Stimulated activated CD4-positive, alpha-beta T cell treated with anti-CD3 and anti-CD28 coated beads, Interleukin-12 subunit alpha, Interleukin-12 subunit beta, amount 100 ng/mL, for 48 hours (primary cell): ENCODE measurements around the gene SCN5A.

Source experiments
- DNase-seq, 3 donors: peaks; one replicate each; pipeline ENCODE4 v3.0.0-alpha.2; 2020; ENCODE audit warnings: low read depth in 2 of 3, low spot score in 1 of 3

SCN5A gene

DNA sequence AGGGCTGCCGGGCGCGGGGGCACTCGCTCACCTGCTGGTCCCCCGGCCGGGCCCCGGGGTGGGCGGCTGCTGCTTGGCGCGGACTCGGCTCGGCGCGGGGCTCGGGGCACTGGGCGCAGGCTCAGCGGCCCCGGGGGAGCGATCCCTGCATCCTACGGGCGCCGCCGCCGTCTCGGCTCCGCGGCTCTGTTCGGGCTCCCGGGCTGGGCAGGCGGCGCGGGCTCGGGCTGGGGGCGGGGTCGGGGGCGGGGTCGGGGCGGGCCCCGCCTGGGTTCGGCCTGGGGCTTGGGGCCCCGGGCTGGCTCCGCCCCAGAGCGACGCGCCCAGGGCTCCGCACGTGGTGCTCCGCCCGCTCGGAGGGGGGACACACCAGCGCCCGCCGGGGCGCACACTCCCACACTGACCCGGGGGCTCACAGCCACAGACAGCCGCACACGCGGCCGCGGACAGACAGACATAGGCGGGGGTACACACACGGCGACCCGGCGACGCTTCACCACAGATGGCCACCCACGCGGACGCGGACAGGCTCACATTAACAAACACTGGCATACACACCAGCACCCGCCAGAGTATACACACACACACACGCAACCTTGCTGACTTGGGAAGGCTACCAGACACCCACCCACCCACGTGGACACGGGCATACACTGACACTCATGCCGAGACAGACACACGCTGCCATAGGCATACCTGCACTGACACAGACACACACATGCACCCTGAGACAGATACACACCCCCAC, at the start of gene SCN5A:
SCN5A (minus strand) TSS at position 188 of the 748 bp plus-strand sequence. CDS start 16,380 bp downstream, outside the sequence.
- DNase-seq, result peak; percentile 22 to 40 (median 26)

DNA sequence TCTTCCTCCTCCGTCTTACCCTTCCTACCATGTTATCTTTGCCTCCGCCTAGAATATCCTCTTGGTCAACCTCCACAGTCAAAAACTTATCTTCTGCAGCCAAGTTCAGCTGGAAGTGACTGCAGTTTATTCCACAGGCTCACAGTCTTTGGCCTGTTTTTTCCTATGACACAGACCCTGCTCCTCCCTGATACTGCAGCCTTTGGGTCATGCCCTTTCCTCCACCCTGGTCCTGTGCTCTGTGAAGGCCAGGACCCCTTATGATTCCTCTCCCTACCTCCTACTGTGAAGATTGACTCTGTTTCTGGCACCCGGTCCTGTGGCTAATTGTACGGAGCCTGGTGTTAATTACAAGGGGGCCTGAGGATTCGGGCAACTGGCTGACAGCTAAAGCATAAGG, 49.3 kb upstream of the SCN5A start:
- no peak for DNase-seq

- no peak for DNase-seq
Observed at GRCh38 chr3:38698061-38698460, 48.6 kb upstream of the SCN5A start.

DNA sequence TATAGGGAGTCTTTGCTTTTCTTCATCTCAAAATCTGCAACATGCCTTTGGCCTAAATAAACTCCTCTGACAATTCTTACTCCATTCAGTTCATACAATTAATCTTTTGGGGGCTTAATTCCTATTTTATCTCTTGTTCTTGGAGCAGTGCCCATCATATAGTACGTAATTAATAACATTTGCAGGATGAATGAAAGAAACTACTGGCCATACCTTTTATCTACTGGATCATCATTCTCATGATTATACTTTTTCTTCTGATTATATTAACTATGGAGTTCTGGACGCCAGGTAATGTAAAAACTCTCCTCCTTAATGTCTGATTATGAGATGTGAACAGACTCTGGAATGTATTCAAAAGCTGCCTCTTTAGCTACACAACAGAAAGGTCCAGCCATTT, 46.5 kb upstream of the SCN5A start:
- no peak for DNase-seq

DNA sequence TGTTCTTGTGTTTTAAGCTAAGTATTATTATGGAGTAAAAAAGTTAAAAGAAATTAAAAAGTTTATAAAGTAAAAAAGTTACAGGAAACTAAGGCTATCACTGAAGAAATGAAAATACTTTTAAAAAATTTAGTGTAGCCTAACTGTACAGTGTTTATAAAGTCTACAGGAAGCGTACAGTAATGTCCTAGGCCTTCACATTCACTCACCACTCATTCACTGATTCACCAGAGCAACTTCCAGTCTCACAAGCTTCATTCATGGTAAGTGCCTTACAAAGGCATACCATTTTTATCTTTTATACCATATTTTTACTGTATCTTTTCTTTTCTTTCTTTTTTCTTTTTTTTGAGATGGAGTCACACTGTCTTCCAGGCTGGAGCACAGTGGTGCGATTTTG, 40.7 kb upstream of the SCN5A start:
- no peak for DNase-seq

GRCh38 chr3:38689774-38690173, 40.3 kb upstream of the SCN5A start:
- no peak for DNase-seq

DNA sequence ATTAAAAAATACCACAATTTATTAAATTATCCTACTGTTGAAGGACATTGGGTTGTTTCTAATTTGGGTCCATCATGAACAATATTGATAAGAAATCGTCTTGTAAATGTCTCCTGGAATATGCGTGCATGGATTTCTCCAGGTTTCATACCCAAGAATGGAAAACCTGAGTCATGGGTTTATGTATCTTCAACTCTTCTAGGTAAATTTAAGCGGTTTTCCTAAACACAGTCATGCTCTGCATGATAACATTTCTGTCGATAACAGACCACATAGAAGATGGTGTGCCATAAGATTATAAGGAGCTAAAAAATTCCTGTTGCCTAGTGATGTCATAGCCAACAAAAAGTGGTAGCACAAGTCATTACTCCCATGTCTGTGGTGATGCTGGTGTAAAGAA, 39.9 kb upstream of the SCN5A start:
- no peak for DNase-seq

- no peak for DNase-seq
Observed at GRCh38 chr3:38687321-38687720, 37.8 kb upstream of the SCN5A start.

DNA sequence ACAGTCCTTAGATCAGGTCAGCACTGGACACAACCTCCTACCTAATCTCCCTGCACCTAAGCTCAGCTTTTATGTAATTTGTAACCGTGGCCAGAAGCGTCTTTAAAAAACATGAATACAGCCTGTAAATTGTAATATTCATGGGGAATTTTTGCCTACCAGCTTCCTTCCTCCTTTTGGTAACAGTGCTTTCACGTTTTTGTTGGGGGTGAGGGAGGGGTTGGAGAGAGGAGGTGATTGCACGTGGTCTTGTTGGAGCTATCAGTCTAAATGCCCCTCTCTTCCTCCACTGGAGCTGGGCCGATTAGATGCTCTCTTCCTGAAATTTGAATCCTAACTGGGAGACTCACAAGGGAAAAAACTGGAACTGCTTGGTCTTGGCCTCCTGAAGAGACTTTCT, 35.1 kb upstream of the SCN5A start:
- DNase-seq, result no peak

- DNase-seq, result no peak
Observed at GRCh38 chr3:38669668-38670067, 20.2 kb upstream of the SCN5A start.

DNA sequence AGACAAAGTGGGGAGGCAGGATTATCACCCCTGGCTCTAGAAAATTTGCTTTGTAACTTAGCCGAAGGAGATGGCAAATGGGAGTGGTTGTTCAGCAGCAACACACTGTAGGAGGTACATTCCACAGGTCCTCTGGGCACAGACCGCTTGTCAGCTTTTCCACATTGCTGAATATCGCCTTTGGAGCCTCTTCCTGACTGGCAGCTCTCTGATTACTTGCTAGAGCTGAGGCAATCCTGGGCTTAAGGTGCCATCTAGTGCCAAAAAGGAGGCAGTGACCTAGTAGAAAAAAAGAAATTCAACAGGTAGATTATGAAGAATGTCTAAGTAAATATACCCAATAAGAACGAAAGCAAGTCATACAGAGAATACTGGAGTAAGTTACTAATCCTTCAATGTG, 13.1 kb upstream of the SCN5A start:
- no peak for DNase-seq

DNA sequence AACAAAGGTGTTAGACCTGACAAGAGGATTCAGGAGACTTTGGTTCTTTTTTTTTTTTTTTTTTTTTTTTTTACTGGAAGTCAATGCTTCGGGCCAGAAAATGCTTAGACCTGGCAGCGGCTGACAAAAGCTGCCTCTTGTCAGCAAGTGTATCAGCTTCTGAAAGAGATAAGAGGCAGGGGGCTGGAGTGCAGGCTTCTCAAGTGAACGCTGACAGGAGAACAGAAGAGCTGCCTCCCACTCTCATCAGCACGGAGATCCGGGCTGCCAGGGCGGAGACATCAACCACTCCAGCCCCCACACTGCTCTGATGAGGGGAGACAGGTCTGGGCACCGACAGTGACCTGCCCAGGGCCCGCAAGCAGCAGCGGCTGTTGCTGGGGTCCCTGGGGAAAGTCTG, 9.4 kb upstream of the SCN5A start:
- no peak for DNase-seq

DNA sequence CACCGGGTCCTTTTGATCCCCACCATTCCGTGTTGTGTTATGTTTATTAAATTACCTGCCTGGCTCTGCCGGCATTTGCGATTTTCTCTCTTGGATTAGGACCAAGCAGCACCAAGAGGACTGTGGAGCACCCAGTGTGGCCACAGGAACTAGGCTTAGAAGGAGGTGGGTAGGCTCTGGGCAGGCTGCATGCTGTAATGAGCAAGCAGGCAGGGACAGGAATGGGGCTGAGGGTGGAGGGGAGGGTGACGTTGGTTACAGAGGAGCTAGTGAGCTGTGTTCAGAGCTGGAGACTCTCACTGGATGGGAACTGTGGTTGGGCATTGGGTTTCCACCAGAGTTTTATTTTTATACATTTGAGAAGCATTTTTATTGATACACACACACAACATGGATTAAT, 7.9 kb upstream of the SCN5A start:
- DNase-seq, result no peak

DNA sequence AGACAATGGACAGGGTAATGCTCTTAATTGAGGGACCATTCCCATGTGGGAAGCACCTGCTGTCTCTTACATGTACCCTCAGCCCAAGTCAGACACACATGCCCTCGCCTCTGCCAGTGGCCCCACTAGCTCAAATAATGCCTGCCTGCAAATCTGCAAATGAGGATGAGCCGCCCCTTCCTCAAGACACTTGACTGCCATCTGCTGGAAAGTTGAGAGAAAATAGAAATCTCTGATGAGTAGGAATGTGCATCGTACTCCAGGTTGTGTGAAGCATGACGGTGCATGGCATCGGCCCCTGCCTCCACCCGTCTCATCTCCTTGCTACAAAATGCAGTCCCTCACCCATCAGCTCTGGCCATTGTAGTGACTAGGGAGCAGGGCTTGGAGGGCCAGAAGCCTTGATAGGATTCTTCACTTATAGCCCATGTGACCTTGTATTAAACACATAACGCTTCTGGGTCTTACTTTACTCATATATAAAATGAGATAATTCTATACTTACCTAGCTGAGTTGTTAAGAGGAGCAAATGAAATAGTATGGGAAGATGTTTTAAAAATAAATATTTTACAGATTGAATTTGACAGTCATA, 6.3 kb upstream of the SCN5A start:
- DNase-seq, result peak in 1 of 3 donors; percentile 26

DNA sequence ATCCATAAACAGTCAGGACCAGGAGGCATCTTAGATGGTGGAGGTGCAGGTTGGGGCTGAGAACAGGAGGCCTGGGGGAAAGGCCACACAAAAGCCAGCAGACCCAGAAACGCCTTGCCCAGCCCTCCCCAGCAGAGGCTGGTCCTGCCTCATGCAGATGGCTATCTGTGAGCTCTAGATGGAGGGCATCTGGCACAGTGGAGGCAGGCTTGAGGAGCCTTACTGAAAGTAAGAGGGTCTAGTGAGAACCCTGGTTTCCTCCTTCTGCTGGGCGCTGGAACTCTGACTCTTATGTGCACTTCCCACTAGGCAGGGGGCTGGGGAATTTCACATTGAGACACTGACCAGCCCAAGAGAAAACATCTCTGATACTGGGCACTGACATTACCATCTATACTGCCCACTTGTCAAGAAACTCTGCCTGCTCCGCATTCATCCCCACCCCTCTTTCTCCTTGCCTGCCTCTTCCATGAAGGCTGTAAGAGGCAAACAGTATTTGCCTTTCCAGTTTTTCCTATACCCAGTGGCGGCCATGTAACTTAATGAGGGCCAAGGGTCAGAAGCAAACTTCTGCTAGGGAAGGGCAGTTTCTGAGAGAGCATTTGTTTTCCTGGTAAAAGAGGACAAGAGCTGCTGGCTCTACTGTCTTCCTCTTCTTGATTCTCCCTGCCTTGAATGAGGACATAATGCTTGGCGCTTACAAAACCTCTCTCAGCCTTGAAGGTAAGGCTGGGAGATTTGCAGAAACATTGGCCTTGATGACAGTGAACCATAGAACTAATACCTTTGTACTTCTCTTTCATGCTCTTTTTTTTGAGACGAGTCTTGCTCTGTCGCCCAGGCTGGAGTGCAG, 4.4 kb upstream of the SCN5A start:
- no peak for DNase-seq

DNA sequence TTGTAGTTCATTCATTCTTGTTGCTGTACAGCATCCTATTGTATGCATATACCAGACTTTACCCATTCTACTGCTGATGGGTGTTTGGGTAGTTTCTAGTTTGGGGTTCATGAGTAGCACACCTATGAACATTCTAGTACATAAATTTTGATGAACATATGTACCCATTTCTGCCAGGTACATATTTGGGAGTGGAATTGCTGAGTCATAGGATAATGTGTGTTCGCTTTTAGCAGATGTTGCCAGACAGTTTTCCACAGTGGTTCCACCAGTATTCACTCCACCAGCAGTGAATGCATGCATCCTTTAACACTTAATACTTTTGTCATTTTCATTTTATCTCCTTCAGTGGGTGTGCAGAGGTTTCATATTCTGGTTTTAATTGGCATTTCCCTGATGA, 3.4 kb upstream of the SCN5A start:
- DNase-seq, result no peak

GRCh38 chr3:38651153-38651789, 1.8 kb upstream of the SCN5A start:
- peak; percentile 53 to 76 (median 55) for DNase-seq

DNA sequence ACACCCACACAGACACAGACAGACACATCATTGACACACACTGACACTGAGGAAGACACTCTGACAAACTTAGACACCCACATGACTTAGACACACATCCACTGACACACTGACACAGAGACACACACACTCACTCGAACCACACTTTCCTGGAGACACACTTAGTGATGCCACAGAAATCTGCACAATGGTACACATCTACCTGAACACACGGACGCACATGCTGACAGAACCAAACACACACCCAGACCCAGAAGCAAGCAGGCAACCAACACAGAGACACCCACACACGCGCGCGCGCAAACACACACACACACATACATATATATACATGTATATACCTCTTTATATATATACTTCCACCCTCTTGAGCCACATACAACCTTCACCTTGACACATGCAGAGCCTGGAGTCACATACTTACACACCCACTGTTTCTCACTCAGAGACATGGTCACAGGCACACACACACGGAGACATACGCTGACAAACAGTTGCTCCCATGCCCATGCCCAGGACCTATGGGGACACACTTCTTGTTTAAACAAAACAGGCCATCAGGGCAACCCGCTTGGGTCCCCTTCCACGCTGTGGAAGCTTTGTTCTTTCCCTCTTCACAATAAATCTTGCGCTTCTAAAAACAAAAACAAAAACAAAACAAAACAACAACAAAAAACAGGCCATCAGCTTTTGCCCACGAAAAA, 913 bp upstream of the SCN5A start:
- DNase-seq, result no peak

DNA sequence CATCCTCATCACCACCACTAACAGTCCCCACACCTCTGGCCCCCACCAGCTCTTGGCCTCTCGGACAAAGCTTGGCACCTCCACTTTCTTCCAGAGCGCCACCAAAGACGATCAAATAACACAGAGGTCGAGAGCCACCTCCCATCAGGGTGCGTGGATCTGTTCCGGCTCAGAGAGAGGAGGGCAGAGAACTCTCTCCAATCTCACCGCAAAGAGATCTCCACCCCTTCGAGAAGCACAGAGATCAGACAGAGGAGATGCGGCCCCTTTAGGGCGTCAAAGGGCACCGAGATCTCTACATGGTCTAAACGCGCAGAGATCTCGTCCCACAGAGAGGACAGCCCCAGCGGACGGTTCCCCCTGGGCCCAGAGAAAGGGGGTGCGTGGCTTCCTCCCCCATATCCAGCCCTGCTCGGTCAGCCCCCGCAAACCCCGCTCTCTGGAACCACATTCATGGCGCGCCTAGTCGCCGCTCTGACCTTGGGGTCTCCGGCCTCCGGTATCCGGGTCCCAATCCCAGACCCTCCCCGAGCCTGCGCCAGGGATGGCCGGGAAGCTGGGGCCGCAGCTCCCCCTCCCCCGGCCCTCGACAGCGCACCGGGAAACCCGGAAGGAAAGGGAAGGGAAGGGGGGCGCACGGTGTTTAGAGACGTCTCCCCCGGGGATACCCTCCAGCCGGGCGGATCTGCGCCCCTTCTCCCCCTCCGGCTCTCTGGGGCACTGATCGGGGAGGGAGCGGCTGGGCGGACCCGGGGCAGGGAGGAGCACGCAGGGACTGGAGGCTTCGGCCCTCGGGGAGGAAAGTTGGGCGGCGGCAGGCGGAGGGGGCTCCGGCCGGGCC, 608 bp downstream of the SCN5A start:
- no peak for DNase-seq

GRCh38 chr3:38648024-38648658, 1.3 kb downstream of the SCN5A start:
- no peak for DNase-seq
